Breast epithelium (tissue), 3 donors: Measurements from ENCODE around the gene PDGFC.

Experiments
- CTCF ChIP-seq, 3 donors: fragments of 450-650 bp; IDR thresholded peaks; one replicate each; pipeline ENCODE4 v1.5.1; 2016 to 2017; ENCODE audit warnings: antibody characterized with exemption in 3 of 3, mild to moderate bottlenecking in 3 of 3, moderate library complexity in 3 of 3
- POLR2AphosphoS5 ChIP-seq, 3 donors: sonication (generic); formaldehyde crosslinking; IDR thresholded peaks; one replicate each; pipeline ENCODE4 v1.6.1; 2017; ENCODE audit warnings: antibody characterized with exemption in 3 of 3

- TF ChIP-seq CTCF (IDR thresholded peaks at IDR 0.05) (no peak), POLR2AphosphoS5 (IDR thresholded peaks at IDR 0.05) (no peak)
These were observed 58.4 kb downstream of the PDGFC start for GRCh38 chr4:156913234-156913633.
